Large intestine (tissue), 3 donors: ENCODE measurements around the gene RAD51B. TPM values are rescaled to one million over a fixed set of nuclear protein-coding genes. Genes with fewer than 3 reads are reported as not detected.

Experiments used
- DNase-seq, 2 donors: peaks; one replicate each; pipeline versions ENCODE4 v3.0.0 to v3.0.0-alpha.2; 2013
- H3K27ac ChIP-seq: one replicate; pipeline ENCODE4 v1.5.1; 2013; ENCODE audit warnings: low read length
- H3K27me3 ChIP-seq: 2 replicates; pipeline ENCODE4 v1.6.1; 2013; ENCODE audit warnings: low read length; ENCODE audit not compliant: control insufficient read depth, insufficient read depth
- H3K36me3 ChIP-seq: 2 replicates; pipeline ENCODE4 v1.6.1; 2013; ENCODE audit warnings: low read length; ENCODE audit not compliant: control insufficient read depth, insufficient read depth
- H3K4me1 ChIP-seq: one replicate; pipeline ENCODE4 v1.6.1; 2013; ENCODE audit warnings: low read length; ENCODE audit not compliant: control insufficient read depth, insufficient read depth
- H3K4me3 ChIP-seq: one replicate; pipeline ENCODE4 v1.5.1; 2013; ENCODE audit warnings: low read length
- H3K9me3 ChIP-seq: one replicate; pipeline ENCODE4 v1.6.1; 2013; ENCODE audit warnings: mild to moderate bottlenecking, low read depth, low read length, moderate library complexity; ENCODE audit not compliant: control insufficient read depth
- WGBS: methylation state at CpG from one replicate; pipeline ENCODE4 v1.1.5; 2013; ENCODE audit warnings: low lambda C conversion rate; ENCODE audit not compliant: insufficient coverage; 5-methylcytosine and 5-hydroxymethylcytosine counted together
- polyA plus RNA-seq: library from polyadenylated mRNA; unstranded; fragments of 120-200 nt; gene quantifications from one replicate; pipeline ENCODE4 v1.2.1, GENCODE V29; 2013

The RAD51B gene
- polyA plus RNA-seq, 1 donor, result 6.4 TPM

- peak; percentile 51 to 69 for DNase-seq
- WGBS, result 33% methylated on average over 1 of the region's 4 CpGs
- peaks cover 81% of the 10 kb centered on the region for H3K4me1 ChIP-seq
- no peak overlapping the region for H3K4me3 ChIP-seq
- H3K27me3 ChIP-seq, result no peaks in the 10 kb centered on the region
- H3K36me3 ChIP-seq, result no peaks in the 10 kb centered on the region
- no peaks in the 10 kb centered on the region for H3K9me3 ChIP-seq
- H3K27ac ChIP-seq, result peak overlapping the region; percentile 86
These were observed 428.2 kb downstream of the RAD51B start for GRCh38 chr14:68247676-68248268.

GRCh38 chr14:68248481-68249255, 429.1 kb downstream of the RAD51B start:
- WGBS, result no CpG with 5 or more reads among the region's 7 CpGs
- H3K36me3 ChIP-seq, result no peaks in the 10 kb centered on the region

GRCh38 chr14:68249661-68250451, 430.3 kb downstream of the RAD51B start:
- no peaks in the 10 kb centered on the region for H3K27me3 ChIP-seq
- 20% methylated on average over 1 of the region's 3 CpGs for WGBS
- H3K4me1 ChIP-seq, result peaks cover 61% of the 10 kb centered on the region
- no peaks in the 10 kb centered on the region for H3K9me3 ChIP-seq
- H3K4me3 ChIP-seq, result no peak overlapping the region
- peak overlapping the region; percentile 86 for H3K27ac ChIP-seq
- H3K36me3 ChIP-seq, result no peaks in the 10 kb centered on the region
- DNase-seq, result peak; percentile 44 to 77

More at GRCh38 chr14:68248481-68249255, 429.1 kb downstream of the RAD51B start:
- Histone ChIP-seq H3K27me3 (no peaks in the 10 kb centered on the region), H3K4me1 (peaks cover 72% of the 10 kb centered on the region), H3K27ac (peak overlapping the region; percentile 86), H3K9me3 (no peaks in the 10 kb centered on the region), H3K4me3 (no peak overlapping the region)
- DNase-seq, result peak; percentile 51 to 74

- Histone ChIP-seq H3K27ac (peak overlapping the region; percentile 86), H3K4me1 (peaks cover 48% of the 10 kb centered on the region), H3K27me3 (no peaks in the 10 kb centered on the region), H3K36me3 (no peaks in the 10 kb centered on the region), H3K4me3 (no peak overlapping the region), H3K9me3 (no peaks in the 10 kb centered on the region)
- DNase-seq, result no peak
- WGBS, result 100% methylated on average over 1 of the region's 4 CpGs
These were observed 431.6 kb downstream of the RAD51B start for GRCh38 chr14:68250927-68251768.

- Histone ChIP-seq H3K4me3 (no peak overlapping the region), H3K27ac (peak overlapping the region; percentile 2), H3K9me3 (no peaks in the 10 kb centered on the region), H3K27me3 (no peaks in the 10 kb centered on the region), H3K36me3 (no peaks in the 10 kb centered on the region), H3K4me1 (peaks cover 42% of the 10 kb centered on the region)
- no CpG with 5 or more reads among the region's 1 CpG for whole genome bisulfite sequencing
- DNase-seq, result no peak
These were observed 432.2 kb downstream of the RAD51B start for GRCh38 chr14:68251769-68252100.

GRCh38 chr14:68253160-68253780, 433.7 kb downstream of the RAD51B start:
- Histone ChIP-seq H3K9me3 (no peaks in the 10 kb centered on the region), H3K27me3 (no peaks in the 10 kb centered on the region), H3K4me3 (no peak overlapping the region), H3K4me1 (peaks cover 27% of the 10 kb centered on the region), H3K27ac (no peak overlapping the region), H3K36me3 (no peaks in the 10 kb centered on the region)
- DNase-seq, result no peak
- 79% methylated on average over 2 of the region's 3 CpGs for WGBS

GRCh38 chr14:68253878-68254528, 434.4 kb downstream of the RAD51B start:
- WGBS, result 83% methylated on average over 1 of the region's 2 CpGs
- Histone ChIP-seq H3K27me3 (no peaks in the 10 kb centered on the region), H3K4me3 (no peak overlapping the region), H3K36me3 (no peaks in the 10 kb centered on the region), H3K9me3 (no peaks in the 10 kb centered on the region), H3K27ac (no peak overlapping the region), H3K4me1 (peaks cover 21% of the 10 kb centered on the region)
- DNase-seq, result no peak

GRCh38 chr14:68254669-68255527, 435.3 kb downstream of the RAD51B start:
- Histone ChIP-seq H3K4me3 (no peak overlapping the region), H3K27me3 (no peaks in the 10 kb centered on the region), H3K9me3 (no peaks in the 10 kb centered on the region), H3K4me1 (peaks cover 12% of the 10 kb centered on the region), H3K36me3 (no peaks in the 10 kb centered on the region), H3K27ac (no peak overlapping the region)
- WGBS, result 100% methylated on average over 1 of the region's 1 CpG
- DNase-seq, result no peak

- H3K36me3 ChIP-seq, result no peaks in the 10 kb centered on the region
- DNase-seq, result no peak
- H3K9me3 ChIP-seq, result no peaks in the 10 kb centered on the region
- WGBS, result no CpG with 5 or more reads among the region's 1 CpG
- no peak overlapping the region for H3K27ac ChIP-seq
- H3K4me3 ChIP-seq, result no peak overlapping the region
- no peaks in the 10 kb centered on the region for H3K27me3 ChIP-seq
- H3K4me1 ChIP-seq, result peaks cover 4% of the 10 kb centered on the region
These were observed 436.2 kb downstream of the RAD51B start for GRCh38 chr14:68255693-68256178.
